Hepatocyte (in vitro differentiated cells): ENCODE data around the gene ADAMTSL3.

Experiments used
- CTCF ChIP-seq: fragments of 200-600 bp; sonication (generic); IDR thresholded peaks from 2 replicates; pipeline ENCODE4 v1.5.1; 2016; ENCODE audit warnings: antibody characterized with exemption, mild to moderate bottlenecking; ENCODE audit not compliant: poor library complexity
- EZH2phosphoT487 ChIP-seq: fragments of 200-600 bp; sonication (generic); IDR thresholded peaks from one replicate; pipeline ENCODE4 v1.6.1; 2018; ENCODE audit warnings: antibody characterized with exemption, mild to moderate bottlenecking, low read depth, moderate library complexity; ENCODE audit not compliant: unreplicated experiment, severe bottlenecking

- TF ChIP-seq EZH2phosphoT487 (no peak), CTCF (no peak)
Observed at GRCh38 chr15:83991163-83991562, 337.2 kb downstream of the ADAMTSL3 start.
